Mammary epithelial cell (primary cell): Measurements from ENCODE around the gene TVP23C.
"Not testable (repeated sequence)": the region's sequence is repeated elsewhere in the genome, so short reads cannot be mapped to it uniquely, and the experiment has no call there.

Experiments
- EZH2 ChIP-seq: IDR thresholded peaks from 2 replicates; pipeline ENCODE4 v1.6.1; 2012; ENCODE audit warnings: low read length, inconsistent platforms, borderline replicate concordance
- TF ChIP-seq, protein P1 (sequence below), 2 donors: IDR thresholded peaks in 1 of 2; conservative IDR thresholded peaks in 1 of 2; 2 replicates each; pipeline ENCODE4 v1.5.1; 2011 to 2012; ENCODE audit warnings: inconsistent platforms in 2 of 2, low read length in 2 of 2, mild to moderate bottlenecking in 2 of 2, control low read depth in 1 of 2, low read depth in 1 of 2; ENCODE audit not compliant: insufficient read depth in 1 of 2; ENCODE audit errors: extremely low read depth in 1 of 2

DNA sequence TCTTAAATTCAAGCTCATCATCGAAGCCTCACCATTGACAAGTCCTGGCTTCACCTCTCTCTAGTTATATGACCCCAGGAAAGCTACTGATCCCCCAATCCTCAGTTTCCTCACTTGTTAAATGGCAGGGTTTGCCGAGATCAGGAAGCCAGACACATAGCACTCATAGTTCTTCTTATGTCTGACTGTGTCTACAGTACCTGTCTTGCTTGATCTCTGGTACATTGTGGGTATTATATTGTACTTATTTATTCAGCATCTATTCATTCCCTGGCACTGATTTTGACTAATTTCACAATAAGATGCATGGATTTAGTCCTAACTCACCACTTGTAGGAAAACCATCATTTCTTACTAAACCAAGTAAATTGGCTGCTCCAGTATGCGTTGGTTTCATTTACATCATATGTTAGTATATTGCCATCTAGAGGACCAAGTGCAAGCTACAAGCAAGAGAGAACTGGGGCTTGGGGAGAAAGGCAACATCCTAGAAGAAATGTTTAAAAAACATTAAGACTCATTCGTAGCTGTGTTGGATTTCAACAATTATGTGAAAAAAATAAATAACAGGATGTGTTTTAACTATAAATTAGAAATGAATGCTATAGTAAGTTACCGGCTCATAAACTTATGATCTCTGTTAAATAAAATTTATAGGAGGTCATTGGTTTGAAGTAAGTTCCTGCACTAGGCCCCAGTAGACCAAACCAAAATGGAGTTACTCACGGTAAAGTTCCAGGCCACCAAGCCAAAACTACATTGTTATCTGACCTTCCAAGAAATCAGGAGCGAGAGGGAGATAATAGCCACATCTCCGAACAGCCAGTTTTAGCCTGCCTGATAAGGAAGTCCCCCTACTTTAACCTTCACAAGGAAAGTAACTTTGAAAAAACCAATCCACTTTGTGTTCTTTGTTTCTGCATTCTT, 36.7 kb downstream of the TVP23C start:
- TF ChIP-seq, protein P1, sequence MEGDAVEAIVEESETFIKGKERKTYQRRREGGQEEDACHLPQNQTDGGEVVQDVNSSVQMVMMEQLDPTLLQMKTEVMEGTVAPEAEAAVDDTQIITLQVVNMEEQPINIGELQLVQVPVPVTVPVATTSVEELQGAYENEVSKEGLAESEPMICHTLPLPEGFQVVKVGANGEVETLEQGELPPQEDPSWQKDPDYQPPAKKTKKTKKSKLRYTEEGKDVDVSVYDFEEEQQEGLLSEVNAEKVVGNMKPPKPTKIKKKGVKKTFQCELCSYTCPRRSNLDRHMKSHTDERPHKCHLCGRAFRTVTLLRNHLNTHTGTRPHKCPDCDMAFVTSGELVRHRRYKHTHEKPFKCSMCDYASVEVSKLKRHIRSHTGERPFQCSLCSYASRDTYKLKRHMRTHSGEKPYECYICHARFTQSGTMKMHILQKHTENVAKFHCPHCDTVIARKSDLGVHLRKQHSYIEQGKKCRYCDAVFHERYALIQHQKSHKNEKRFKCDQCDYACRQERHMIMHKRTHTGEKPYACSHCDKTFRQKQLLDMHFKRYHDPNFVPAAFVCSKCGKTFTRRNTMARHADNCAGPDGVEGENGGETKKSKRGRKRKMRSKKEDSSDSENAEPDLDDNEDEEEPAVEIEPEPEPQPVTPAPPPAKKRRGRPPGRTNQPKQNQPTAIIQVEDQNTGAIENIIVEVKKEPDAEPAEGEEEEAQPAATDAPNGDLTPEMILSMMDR (conservative IDR thresholded peaks at IDR 0.05 in 1 of 2, IDR thresholded peaks at IDR 0.05 in 1 of 2; ENCODE audit: extremely low read depth in 1 of 2, insufficient read depth in 1 of 2, low read depth in 1 of 2, low read length in 2 of 2) = peak; percentile 27 to 41
- TF ChIP-seq EZH2 = not testable (repeated sequence)
